Hematopoietic multipotent progenitor cell (in vitro differentiated cells): ENCODE data around the gene NBPF14. TPM values are rescaled to one million over a fixed set of nuclear protein-coding genes. Genes with fewer than 3 reads are reported as not detected.
A peak's percentile ranks its signal among the peaks of the same experiment; 100 is the strongest.
"Not testable (repeated sequence)": the region's sequence is repeated elsewhere in the genome, so short reads cannot be mapped to it uniquely, and the experiment has no call there.

Experiments used
- DNase-seq, 3 donors: peaks; one replicate each; pipeline ENCODE4 v3.0.0-alpha.2; 2011 to 2015; ENCODE audit warnings: low read depth in 2 of 3, low spot score in 2 of 3
- total RNA-seq: library from RNA; depleted of rRNA; stranded (reverse); fragments of >200 nt; gene quantifications from one replicate; pipeline ENCODE4 v1.2.3, GENCODE V29; 2012

NBPF14 gene
- 47.4 TPM for total RNA-seq

- DNase-seq: not testable (repeated sequence)
Observed at GRCh38 chr1:148595911-148596310, at the start of gene NBPF14. TSS of gene NBPF14 (minus strand) at chr1:148596011. CDS start at chr1:148595717, 294 bp downstream.

- DNase-seq: not testable (repeated sequence)
Observed at GRCh38 chr1:148625451-148625850, 29.6 kb upstream of the NBPF14 start.

GRCh38 chr1:148618216-148618615 lies 22.4 kb upstream of the NBPF14 start:
- not testable (repeated sequence) for DNase-seq

- peak in 1 of 3 donors; percentile 1 for DNase-seq
Observed at GRCh38 chr1:148605266-148605665, 9.5 kb upstream of the NBPF14 start.

GRCh38 chr1:148595360-148595759 lies 451 bp downstream of the NBPF14 start:
- not testable (repeated sequence) for DNase-seq

GRCh38 chr1:148591098-148591497 lies 4.7 kb downstream of the NBPF14 start:
- DNase-seq: not testable (repeated sequence)

- not testable (repeated sequence) for DNase-seq
Observed at GRCh38 chr1:148532158-148532557, 63.7 kb downstream of the NBPF14 start.

GRCh38 chr1:148529101-148529567 lies 66.7 kb downstream of the NBPF14 start:
- DNase-seq: peak in 2 of 3 donors; percentile 26 to 46

GRCh38 chr1:148528591-148528990 lies 67.2 kb downstream of the NBPF14 start:
- DNase-seq: not testable (repeated sequence)

GRCh38 chr1:148526587-148526986 lies 69.2 kb downstream of the NBPF14 start:
- not testable (repeated sequence) for DNase-seq

GRCh38 chr1:148523205-148524144 lies 72.3 kb downstream of the NBPF14 start:
- not testable (repeated sequence) for DNase-seq

GRCh38 chr1:148522561-148523204 lies 73.1 kb downstream of the NBPF14 start:
- peak; percentile 67 to 97 (median 94) for DNase-seq

- peak; percentile 56 to 92 (median 88) for DNase-seq
Observed at GRCh38 chr1:148522072-148522471, 73.7 kb downstream of the NBPF14 start.

GRCh38 chr1:148514310-148514709 lies 81.5 kb downstream of the NBPF14 start:
- DNase-seq: not testable (repeated sequence)

GRCh38 chr1:148512571-148513184 lies 83.1 kb downstream of the NBPF14 start:
- not testable (repeated sequence) for DNase-seq

- not testable (repeated sequence) for DNase-seq
Observed at GRCh38 chr1:148493933-148494332, 101.9 kb downstream of the NBPF14 start.

- not testable (repeated sequence) for DNase-seq
Observed at GRCh38 chr1:148483029-148483428, 112.8 kb downstream of the NBPF14 start, which contains the start of gene PPIAL4G. TSS of gene PPIAL4G (minus strand) at chr1:148483302. CDS start at chr1:148483252, 50 bp downstream.
